Neural cell (in vitro differentiated cells): ENCODE results near the gene PDIA6.

Source experiments
- CTCF ChIP-seq: fragments of 450-650 bp; IDR thresholded peaks from 2 replicates; pipeline ENCODE4 v1.5.1; 2014; ENCODE audit warnings: antibody characterized with exemption, mild to moderate bottlenecking, moderate library complexity; ENCODE audit not compliant: poor library complexity, severe bottlenecking
- EP300 ChIP-seq: fragments of 450-650 bp; conservative IDR thresholded peaks from 2 replicates; pipeline ENCODE4 v1.6.1; 2014; ENCODE audit warnings: antibody characterized with exemption, mild to moderate bottlenecking, moderate library complexity; ENCODE audit not compliant: poor library complexity, severe bottlenecking
- EZH2 ChIP-seq: fragments of 200-600, 300-800 bp; shearing (Covaris generic), sonication (generic); IDR thresholded peaks from 2 replicates; pipeline ENCODE4 v1.6.1; 2014; ENCODE audit warnings: antibody characterized with exemption, low read length, borderline replicate concordance, mild to moderate bottlenecking; ENCODE audit not compliant: insufficient read depth, poor library complexity, severe bottlenecking
- POLR2AphosphoS5 ChIP-seq: IDR thresholded peaks from 2 replicates; pipeline ENCODE4 v1.6.1; 2012
- RAD21 ChIP-seq: fragments of 450-650 bp; conservative IDR thresholded peaks from 2 replicates; pipeline ENCODE4 v1.6.1; 2014; ENCODE audit warnings: antibody characterized with exemption, mild to moderate bottlenecking, moderate library complexity
- SMC3 ChIP-seq: fragments of 450-650 bp; conservative IDR thresholded peaks from 2 replicates; pipeline ENCODE4 v1.6.1; 2014; ENCODE audit warnings: antibody characterized with exemption, mild to moderate bottlenecking, moderate library complexity; ENCODE audit not compliant: poor library complexity
- TAF1 ChIP-seq: IDR thresholded peaks from 2 replicates; pipeline ENCODE4 v1.6.1; 2012; ENCODE audit warnings: low read depth

- TF ChIP-seq RAD21 (no peak), CTCF (no peak), EP300 (no peak), EZH2 (no peak), TAF1 (no peak), SMC3 (no peak), POLR2AphosphoS5 (no peak)
These were observed 7.2 kb upstream of the PDIA6 start for GRCh38 chr2:10819714-10820314.
